CD8-positive, alpha-beta memory T cell (primary cell): ENCODE data around the gene ACR. TPM values are rescaled to one million over a fixed set of nuclear protein-coding genes. Genes with fewer than 3 reads are reported as not detected.
A peak's percentile ranks its signal among the peaks of the same experiment; 100 is the strongest.

Experiments used
- CTCF ChIA-PET: fragments of 350-600 bp; sonication (Branson Sonifier 250); formaldehyde crosslinking; loops from one replicate; lab custom pipeline; 2021; ENCODE audit warnings: antibody characterized with exemption; lab: Charles Lee
- POLR2A ChIA-PET: fragments of 350-600 bp; sonication (Branson Sonifier 250); formaldehyde crosslinking; loops from one replicate; lab custom pipeline; 2021; ENCODE audit warnings: antibody characterized with exemption; lab: Charles Lee
- DNase-seq, 5 donors: peaks; one replicate each; pipeline versions ENCODE4 v3.0.0 to v3.0.0-alpha.2; 2020 to 2022; ENCODE audit warnings: mixed read lengths in 1 of 5
- H3K27ac ChIP-seq: one replicate; pipeline ENCODE4 v1.7.0; 2013; ENCODE audit warnings: low read depth, mild to moderate bottlenecking, low read length, moderate library complexity
- H3K27me3 ChIP-seq: 2 replicates; pipeline ENCODE4 v1.7.0; 2013; ENCODE audit warnings: low read length, mild to moderate bottlenecking; ENCODE audit not compliant: insufficient read depth, poor library complexity, severe bottlenecking
- H3K36me3 ChIP-seq: 2 replicates; pipeline ENCODE4 v1.7.0; 2013; ENCODE audit warnings: mild to moderate bottlenecking, low read length, moderate library complexity; ENCODE audit not compliant: insufficient read depth
- H3K4me1 ChIP-seq: 2 replicates; pipeline ENCODE4 v1.7.0; 2013; ENCODE audit warnings: mild to moderate bottlenecking, low read length, moderate library complexity; ENCODE audit not compliant: insufficient read depth
- H3K4me3 ChIP-seq: 2 replicates; pipeline ENCODE4 v1.7.0; 2013; ENCODE audit warnings: mild to moderate bottlenecking, low read length
- H3K9me3 ChIP-seq: 2 replicates; pipeline ENCODE4 v1.7.0; 2013; ENCODE audit warnings: mild to moderate bottlenecking, low read length
- H3K27ac Mint-ChIP-seq, 8 donors: one replicate each; pipeline ENCODE4 v1.8.0; 2020 to 2021; ENCODE audit warnings: mixed read lengths in 8 of 8, mild to moderate bottlenecking in 6 of 8, inconsistent platforms in 3 of 8, moderate library complexity in 3 of 8
- H3K27me3 Mint-ChIP-seq, 2 donors: one replicate each; pipeline ENCODE4 v1.8.0; 2020 to 2021; ENCODE audit warnings: mixed read lengths in 2 of 2, mild to moderate bottlenecking in 1 of 2, moderate library complexity in 1 of 2
- H3K36me3 Mint-ChIP-seq, 3 donors: one replicate each; pipeline ENCODE4 v1.8.0; 2020 to 2021; ENCODE audit warnings: mixed read lengths in 3 of 3, inconsistent platforms in 1 of 3, mild to moderate bottlenecking in 1 of 3
- H3K4me1 Mint-ChIP-seq, 3 donors: one replicate each; pipeline ENCODE4 v1.8.0; 2020 to 2021; ENCODE audit warnings: mixed read lengths in 3 of 3, inconsistent platforms in 1 of 3, mild to moderate bottlenecking in 1 of 3
- H3K4me3 Mint-ChIP-seq, 7 donors: one replicate each; pipeline ENCODE4 v1.8.0; 2020 to 2021; ENCODE audit warnings: mixed read lengths in 7 of 7, mild to moderate bottlenecking in 6 of 7, moderate library complexity in 4 of 7, inconsistent platforms in 2 of 7
- H3K9me3 Mint-ChIP-seq, 5 donors: one replicate each; pipeline ENCODE4 v1.8.0; 2020 to 2022; ENCODE audit warnings: mixed read lengths in 5 of 5, mild to moderate bottlenecking in 3 of 5, moderate library complexity in 2 of 5, inconsistent platforms in 1 of 5
- polyA plus RNA-seq: library from polyadenylated mRNA; unstranded; fragments of 300-500 nt; fragmentation: Illumina TruSeq; gene quantifications from one replicate; pipeline ENCODE4 v1.2.3, GENCODE V29; 2021
- total RNA-seq, 2 experiments: library from RNA; stranded (reverse); gene quantifications; one replicate each; pipeline ENCODE4 v1.2.3, GENCODE V29; 2021

Gene ACR
- total and polyA plus RNA-seq, 3 experiments from 2014 or later = not detected

DNA sequence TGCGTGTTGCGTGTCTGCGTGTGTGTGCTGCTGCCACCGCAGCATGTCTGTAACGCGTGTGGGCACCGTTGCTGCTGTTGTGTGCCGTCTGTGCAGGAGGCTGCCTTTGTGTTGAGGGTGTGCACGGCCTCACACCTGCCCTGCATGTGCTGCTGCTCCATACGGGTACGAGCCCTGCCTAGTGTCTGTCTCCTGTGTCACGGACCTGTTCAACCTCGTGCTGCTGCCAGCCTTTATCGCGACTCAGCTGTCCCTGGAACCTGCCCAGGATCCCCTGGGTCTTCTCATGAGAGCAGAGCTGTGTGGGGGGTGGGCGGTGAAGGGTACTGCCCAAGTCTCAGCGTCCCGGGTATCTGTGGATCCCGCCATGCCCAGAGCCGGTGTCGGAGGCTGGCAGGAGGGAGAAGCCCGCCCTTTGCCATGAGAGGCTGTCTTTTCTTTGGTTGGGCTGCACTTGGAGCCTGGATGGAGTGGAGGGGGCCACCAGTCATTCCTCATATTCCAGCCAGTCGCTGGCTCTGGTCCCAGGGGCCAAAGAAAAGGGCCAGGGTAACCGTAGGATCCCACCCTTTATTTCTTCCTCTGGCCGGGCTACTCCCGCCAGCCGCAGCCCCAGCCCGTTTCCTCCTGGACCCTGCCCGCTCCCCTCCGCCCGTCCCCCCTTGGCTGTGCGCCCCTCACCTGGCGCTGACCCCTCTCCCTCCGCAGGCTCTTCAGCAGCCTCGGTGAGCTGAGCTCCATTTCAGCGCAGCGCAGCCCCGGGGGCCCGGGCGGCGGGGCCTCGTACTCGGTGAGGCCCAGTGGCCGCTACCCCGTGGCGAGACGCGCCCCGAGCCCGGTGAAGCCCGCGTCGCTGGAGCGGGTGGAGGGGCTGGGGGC is 7.8 kb upstream of the ACR start:
- Mint-ChIP-seq H3K4me3 (no peak overlapping the region), H3K36me3 (no peaks in the 10 kb centered on the region), H3K27ac (no peak overlapping the region), H3K9me3 (no peaks in the 10 kb centered on the region), H3K4me1 (peaks cover 0 to 5% (median 4%) of the 10 kb centered on the region in 3 donors), H3K27me3 (peaks cover 7 to 12% of the 10 kb centered on the region in 2 donors)
- Histone ChIP-seq H3K36me3 (no peaks in the 10 kb centered on the region), H3K4me3 (no peak overlapping the region), H3K9me3 (no peaks in the 10 kb centered on the region), H3K27ac (no peak overlapping the region), H3K4me1 (peaks cover 5% of the 10 kb centered on the region), H3K27me3 (no peaks in the 10 kb centered on the region)
- CTCF ChIA-PET = no interaction called here
- peak in 1 of 5 donors; percentile 41 for DNase-seq
- POLR2A ChIA-PET = no interaction called here

DNA sequence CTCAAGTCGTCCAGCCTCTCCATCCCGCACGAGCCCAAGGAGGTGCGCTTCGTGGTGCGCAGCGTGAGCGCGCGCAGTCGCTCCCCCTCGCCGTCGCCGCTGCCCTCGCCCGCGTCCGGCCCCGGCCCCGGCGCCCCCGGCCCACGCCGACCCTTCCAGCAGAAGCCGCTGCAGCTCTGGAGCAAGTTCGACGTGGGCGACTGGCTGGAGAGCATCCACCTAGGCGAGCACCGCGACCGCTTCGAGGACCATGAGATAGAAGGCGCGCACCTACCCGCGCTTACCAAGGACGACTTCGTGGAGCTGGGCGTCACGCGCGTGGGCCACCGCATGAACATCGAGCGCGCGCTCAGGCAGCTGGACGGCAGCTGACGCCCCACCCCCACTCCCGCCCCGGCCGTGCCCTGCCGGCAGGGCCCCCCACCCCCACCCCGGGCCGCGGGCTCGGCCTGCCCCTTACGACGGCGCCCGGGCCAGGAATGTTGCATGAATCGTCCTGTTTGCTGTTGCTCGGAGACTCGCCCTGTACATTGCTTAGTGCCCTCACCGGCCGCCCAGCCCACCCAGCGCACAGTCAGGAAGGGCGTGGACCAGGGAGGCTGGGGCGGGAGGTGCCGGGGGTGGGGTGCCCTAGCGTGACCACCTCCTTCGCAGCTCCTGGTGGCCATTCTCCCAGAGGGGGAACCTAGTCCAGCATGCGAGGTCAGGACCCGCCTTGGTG is 6.9 kb upstream of the ACR start:
- Mint-ChIP-seq H3K4me1 (peaks cover 0 to 5% (median 4%) of the 10 kb centered on the region in 3 donors), H3K27me3 (peaks cover 5 to 12% of the 10 kb centered on the region in 2 donors), H3K9me3 (no peaks in the 10 kb centered on the region), H3K4me3 (no peak overlapping the region), H3K27ac (no peak overlapping the region), H3K36me3 (no peaks in the 10 kb centered on the region)
- POLR2A ChIA-PET = no interaction called here
- CTCF ChIA-PET = interaction anchor here (2.2 kb wide), 1 partner anchor 26 kb away, joined by 9 read pairs; no protein-coding TSS in a partner anchor
- H3K27ac ChIP-seq = no peak overlapping the region
- no peak overlapping the region for H3K4me3 ChIP-seq
- peak in 1 of 5 donors; percentile 42 for DNase-seq
- H3K36me3 ChIP-seq = no peaks in the 10 kb centered on the region
- H3K9me3 ChIP-seq = no peaks in the 10 kb centered on the region
- H3K4me1 ChIP-seq = peaks cover 5% of the 10 kb centered on the region
- no peaks in the 10 kb centered on the region for H3K27me3 ChIP-seq

DNA sequence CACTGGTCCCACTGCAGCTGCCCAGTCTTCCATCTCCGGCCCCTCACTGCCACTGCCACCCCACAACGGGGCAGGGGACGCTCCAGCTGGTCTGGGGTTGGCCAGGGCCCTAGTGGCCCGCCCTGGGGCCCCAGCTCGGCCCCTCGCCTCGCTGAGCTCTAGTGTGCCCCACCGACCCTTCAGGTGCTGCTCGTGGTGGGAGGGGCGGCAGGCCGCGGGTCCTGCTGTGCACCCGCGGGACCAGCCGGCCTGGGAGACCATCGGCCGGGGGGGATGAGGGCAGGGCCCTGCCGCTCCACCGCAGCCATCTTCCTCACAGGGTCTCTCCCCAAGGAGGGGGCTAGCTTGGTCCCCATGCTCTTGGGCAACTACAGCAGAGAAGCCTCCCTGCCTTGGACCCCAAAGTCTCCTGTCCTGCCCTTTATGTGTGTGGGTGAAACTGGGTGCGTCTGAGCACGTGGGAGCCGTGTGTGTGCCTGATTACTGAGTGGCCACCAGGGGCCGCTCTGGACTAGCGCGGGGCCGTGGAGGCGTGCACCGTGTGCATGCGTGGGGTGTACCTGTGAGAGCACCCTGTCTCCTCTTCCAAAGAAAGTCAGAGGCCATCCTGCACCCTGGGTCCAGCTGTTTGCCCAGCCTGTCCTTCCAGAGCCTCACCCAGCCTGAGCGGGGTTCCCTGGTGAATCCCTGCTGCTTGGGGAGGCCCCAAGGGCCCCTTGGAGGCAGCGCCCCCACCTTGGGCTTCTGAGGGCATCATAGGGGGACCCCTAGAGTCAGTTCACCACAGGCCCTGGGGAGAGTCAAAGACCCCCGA is 6.0 kb upstream of the ACR start:
- H3K9me3 Mint-ChIP-seq = no peaks in the 10 kb centered on the region
- H3K9me3 ChIP-seq = no peaks in the 10 kb centered on the region
- H3K27ac Mint-ChIP-seq = peak overlapping the region in 1 of 8 donors; percentile 29
- H3K36me3 ChIP-seq = no peaks in the 10 kb centered on the region
- no peak overlapping the region for H3K4me3 Mint-ChIP-seq
- H3K4me3 ChIP-seq = no peak overlapping the region
- no peaks in the 10 kb centered on the region for H3K36me3 Mint-ChIP-seq
- H3K4me1 ChIP-seq = peaks cover 5% of the 10 kb centered on the region
- peaks cover 5 to 16% of the 10 kb centered on the region in 2 donors for H3K27me3 Mint-ChIP-seq
- peak; percentile 33 to 73 (median 48) for DNase-seq
- ChIA-PET CTCF (interaction anchor here (2.2 kb wide), 1 partner anchor 25 kb away, joined by 9 read pairs; no protein-coding TSS in a partner anchor), POLR2A (no interaction called here)
- peaks cover 0 to 5% (median 4%) of the 10 kb centered on the region in 3 donors for H3K4me1 Mint-ChIP-seq
- no peak overlapping the region for H3K27ac ChIP-seq
- H3K27me3 ChIP-seq = no peaks in the 10 kb centered on the region

DNA sequence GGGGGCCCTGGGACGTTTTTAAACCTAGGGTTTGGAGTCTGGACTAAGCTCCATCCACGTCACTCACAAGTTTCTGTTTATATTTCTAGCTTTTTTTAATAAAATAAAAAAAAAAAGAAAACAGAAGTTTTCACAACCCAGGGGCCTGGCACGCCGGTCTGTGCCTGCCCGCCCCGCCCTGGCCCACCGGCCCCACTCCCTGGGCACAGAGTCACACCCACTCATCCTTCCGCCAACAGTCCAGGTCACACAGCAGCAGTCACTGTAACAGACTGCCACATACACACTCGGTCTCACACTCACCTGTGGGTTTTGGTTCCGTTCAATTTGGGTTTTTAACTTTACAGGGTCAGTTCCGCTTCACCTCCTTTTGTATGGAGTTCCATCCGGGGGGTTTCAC is 5.3 kb upstream of the ACR start:
- Histone ChIP-seq H3K36me3 (no peaks in the 10 kb centered on the region), H3K4me1 (peaks cover 5% of the 10 kb centered on the region), H3K27me3 (no peaks in the 10 kb centered on the region), H3K4me3 (no peak overlapping the region), H3K27ac (no peak overlapping the region), H3K9me3 (no peaks in the 10 kb centered on the region)
- Mint-ChIP-seq H3K4me1 (peaks cover 0 to 5% (median 4%) of the 10 kb centered on the region in 3 donors), H3K4me3 (peak overlapping the region in 1 of 7 donors; percentile 81), H3K27me3 (peaks cover 3 to 15% of the 10 kb centered on the region in 2 donors), H3K36me3 (no peaks in the 10 kb centered on the region), H3K27ac (no peak overlapping the region), H3K9me3 (no peaks in the 10 kb centered on the region)
- POLR2A ChIA-PET = no interaction called here
- CTCF ChIA-PET = interaction anchor here (2.2 kb wide), 1 partner anchor 24 kb away, joined by 9 read pairs; no protein-coding TSS in a partner anchor
- DNase-seq = no peak

DNA sequence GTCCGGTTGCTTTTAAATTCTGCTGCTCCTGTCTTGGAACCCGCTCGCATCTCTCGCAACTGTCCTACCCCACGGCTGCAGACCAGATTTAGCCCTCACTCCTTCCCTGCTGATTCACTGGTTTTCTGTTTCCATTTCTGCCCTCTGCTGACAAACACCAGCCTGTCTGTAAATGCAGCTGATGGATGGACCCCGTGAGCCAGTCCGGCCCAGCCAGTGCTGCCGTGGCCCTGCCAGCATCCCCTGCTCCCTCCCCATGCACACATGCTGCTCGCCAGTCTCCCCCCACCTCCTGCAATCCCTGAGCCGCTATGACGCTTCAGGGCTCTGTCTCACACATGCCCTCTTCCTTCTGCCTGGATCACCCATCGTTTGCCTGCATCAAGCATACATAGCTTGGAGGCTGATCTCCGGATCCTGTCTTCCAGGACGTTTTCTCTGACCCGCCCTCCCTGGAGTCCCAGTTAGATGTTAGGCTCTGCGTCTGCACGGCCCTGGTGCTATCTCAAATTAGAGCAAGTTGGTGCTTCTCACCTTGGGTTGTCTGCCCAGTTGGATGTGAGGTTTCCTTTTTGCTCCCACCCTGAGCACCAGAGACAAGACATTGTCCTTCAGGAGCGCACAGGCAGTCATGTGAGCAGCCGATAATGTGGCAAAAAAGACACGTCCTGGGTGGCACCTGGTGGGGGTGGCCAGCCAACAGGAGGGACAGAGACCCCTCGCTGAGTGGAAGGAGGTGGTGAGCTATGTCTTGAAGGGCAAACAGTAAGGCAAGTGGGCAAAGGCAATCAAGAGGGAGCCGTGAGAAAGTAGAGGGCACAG is 4.3 kb upstream of the ACR start:
- Mint-ChIP-seq H3K27me3 (peaks cover 6 to 17% of the 10 kb centered on the region in 2 donors), H3K27ac (no peak overlapping the region), H3K9me3 (no peaks in the 10 kb centered on the region), H3K4me3 (no peak overlapping the region), H3K36me3 (no peaks in the 10 kb centered on the region), H3K4me1 (peaks cover 0 to 5% (median 4%) of the 10 kb centered on the region in 3 donors)
- H3K27me3 ChIP-seq = no peaks in the 10 kb centered on the region
- no peak overlapping the region for H3K27ac ChIP-seq
- POLR2A ChIA-PET = no interaction called here
- peaks cover 5% of the 10 kb centered on the region for H3K4me1 ChIP-seq
- CTCF ChIA-PET = no interaction called here
- H3K9me3 ChIP-seq = no peaks in the 10 kb centered on the region
- DNase-seq = peak in 1 of 5 donors; percentile 28
- H3K4me3 ChIP-seq = no peak overlapping the region
- no peaks in the 10 kb centered on the region for H3K36me3 ChIP-seq

DNA sequence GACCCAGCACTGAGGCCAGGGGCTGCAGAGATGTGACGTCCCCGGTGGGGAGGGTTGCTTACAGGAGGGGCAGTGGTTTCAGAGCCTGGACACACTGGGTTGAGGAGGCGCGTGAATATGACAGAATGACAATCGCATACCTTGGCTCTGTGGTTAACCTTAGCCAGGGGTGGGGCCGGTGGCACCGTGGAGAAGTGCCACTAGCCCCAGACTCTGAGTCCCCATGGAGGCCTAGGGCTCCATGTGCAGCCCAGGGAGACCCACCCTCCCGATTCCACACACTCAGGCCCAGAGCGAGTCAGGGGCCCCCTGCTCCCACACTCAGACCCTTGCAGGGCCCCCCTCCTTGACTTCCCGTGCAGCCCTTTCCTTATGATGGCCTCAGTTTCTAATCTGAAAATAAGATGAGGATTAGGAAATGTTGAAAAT is 3.6 kb upstream of the ACR start:
- H3K4me1 ChIP-seq = peaks cover 5% of the 10 kb centered on the region
- H3K9me3 Mint-ChIP-seq = no peaks in the 10 kb centered on the region
- no peak overlapping the region for H3K4me3 ChIP-seq
- H3K27ac Mint-ChIP-seq = no peak overlapping the region
- H3K36me3 ChIP-seq = no peaks in the 10 kb centered on the region
- peaks cover 6 to 21% of the 10 kb centered on the region in 2 donors for H3K27me3 Mint-ChIP-seq
- peaks cover 0 to 5% (median 4%) of the 10 kb centered on the region in 3 donors for H3K4me1 Mint-ChIP-seq
- H3K9me3 ChIP-seq = no peaks in the 10 kb centered on the region
- ChIA-PET POLR2A (no interaction called here), CTCF (no interaction called here)
- no peak overlapping the region for H3K27ac ChIP-seq
- H3K4me3 Mint-ChIP-seq = no peak overlapping the region
- H3K36me3 Mint-ChIP-seq = no peaks in the 10 kb centered on the region
- no peak for DNase-seq
- H3K27me3 ChIP-seq = no peaks in the 10 kb centered on the region
